Limb (tissue), 2 donors: ENCODE measurements around the gene CCDC92.

Source experiments
- DNase-seq, 2 donors: peaks; one replicate each; pipeline ENCODE4 v3.0.0-alpha.2; 2016; ENCODE audit errors: extremely low spot score in 2 of 2

Gene CCDC92

DNA sequence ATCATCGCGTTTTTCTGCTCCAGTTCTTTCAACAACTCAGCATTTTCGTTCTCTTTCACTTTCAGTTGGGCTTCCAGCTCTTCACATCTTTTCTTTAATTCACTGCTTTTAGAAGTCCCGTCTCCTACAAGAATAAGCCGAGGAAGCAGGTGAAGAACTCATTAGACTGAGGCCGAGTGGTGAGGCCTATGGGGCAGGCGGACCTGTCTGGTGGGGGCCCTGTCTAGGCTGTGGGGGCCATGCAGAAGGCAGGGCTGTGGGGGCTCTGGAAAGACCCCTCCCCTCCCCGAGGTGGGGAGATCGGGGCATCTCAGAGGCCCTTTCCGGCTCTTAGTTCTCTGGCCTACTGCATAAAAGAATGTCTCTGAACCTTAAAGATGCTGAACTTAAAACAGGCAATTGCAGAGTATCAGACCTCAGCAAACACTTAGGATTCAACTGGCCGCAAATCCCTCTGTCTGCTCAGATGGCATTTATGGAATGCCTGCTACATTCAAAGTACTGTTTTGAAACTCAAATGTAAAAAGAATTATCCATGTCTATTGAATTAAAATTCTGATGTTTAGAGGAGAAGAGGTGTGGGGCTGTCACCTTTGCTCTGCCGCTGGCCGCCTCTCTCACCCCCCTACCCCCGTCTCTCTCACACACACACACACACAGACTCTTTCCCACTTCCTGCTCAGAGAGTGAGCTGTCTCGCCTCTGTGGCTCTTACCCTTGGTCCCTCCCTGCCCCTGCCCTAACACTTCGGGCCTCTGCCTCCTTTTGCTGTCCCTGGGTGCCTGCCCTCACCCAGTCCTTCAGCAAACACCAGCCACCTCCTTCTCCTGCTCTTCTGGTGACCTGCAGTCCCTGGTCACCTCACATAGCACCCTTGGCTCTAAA lies 34.7 kb downstream of the CCDC92 start:
- DNase-seq: no peak

GRCh38 chr12:123936956-123937706 lies 35.5 kb downstream of the CCDC92 start:
- no peak for DNase-seq

- no peak for DNase-seq
These were observed 36.2 kb downstream of the CCDC92 start for GRCh38 chr12:123936471-123936870.

DNA sequence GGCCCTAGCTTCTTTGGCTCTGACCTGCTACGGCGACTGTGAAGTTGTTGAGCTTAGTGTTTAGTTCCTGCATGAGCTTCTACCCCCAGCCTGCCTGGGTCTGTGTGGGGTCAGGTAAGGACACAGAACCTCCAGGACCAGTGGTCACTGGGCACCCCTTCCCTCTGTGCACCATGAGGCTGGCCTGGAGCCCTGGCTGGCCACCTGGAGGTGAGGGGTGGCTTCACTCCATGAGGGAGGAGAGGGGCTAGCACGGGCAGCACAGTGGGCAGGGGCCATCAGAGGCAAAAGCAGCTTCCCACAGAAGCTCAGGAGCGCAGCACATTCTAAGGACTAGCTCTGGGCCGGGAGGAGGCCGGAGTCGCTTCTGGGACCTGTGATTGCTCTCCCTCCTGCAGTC lies 36.7 kb downstream of the CCDC92 start:
- no peak for DNase-seq

DNA sequence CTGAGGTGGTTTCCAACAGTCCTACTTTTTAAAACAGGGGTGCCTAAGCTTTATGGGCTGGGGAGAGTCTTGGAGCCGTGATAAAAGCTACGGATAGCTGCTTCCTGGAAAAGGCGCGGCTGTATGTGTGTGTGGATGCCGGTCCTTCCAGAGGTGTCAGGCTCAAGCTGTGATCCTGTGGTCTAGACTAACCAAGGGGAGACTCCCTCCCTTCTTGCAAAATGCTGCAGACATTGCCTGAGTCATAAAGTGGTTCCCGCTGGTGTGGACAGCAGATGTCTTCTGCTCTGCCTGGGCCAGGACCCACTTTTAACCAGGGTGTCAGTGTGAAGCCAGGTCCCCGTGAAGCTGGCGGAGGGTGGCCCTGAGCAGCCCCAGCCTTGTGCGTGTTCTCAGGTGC lies 37.8 kb downstream of the CCDC92 start:
- no peak for DNase-seq

DNA sequence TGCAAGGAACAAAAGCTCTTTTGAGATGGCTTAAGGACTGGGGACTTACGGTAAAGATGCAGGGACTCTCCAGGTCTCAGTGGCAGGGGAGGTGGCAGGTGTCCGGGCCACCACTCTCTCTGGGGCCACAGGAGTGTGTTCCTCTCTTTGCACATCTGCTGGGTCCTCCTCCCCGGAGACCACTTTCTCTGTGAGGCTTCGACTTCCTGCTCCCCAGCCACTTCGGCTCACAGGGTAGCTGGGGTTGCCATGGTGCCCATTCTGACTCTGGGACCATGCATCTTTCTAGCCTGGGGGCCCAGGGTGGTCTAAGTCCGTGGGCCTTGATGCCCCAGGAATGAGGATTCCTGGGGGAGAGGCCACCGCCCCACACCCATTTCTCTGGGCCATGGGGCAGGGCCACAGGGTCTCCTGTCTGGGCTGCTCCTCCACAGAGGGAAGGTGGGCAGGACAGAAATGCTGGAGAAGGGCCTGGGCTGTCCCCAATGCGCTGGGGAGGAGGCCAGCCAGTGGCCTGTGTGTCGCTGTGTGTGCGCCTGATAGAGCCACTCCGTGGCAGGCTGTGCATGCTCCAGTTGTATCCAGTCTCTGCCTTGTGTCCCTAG lies 38.5 kb downstream of the CCDC92 start:
- DNase-seq: no peak

DNA sequence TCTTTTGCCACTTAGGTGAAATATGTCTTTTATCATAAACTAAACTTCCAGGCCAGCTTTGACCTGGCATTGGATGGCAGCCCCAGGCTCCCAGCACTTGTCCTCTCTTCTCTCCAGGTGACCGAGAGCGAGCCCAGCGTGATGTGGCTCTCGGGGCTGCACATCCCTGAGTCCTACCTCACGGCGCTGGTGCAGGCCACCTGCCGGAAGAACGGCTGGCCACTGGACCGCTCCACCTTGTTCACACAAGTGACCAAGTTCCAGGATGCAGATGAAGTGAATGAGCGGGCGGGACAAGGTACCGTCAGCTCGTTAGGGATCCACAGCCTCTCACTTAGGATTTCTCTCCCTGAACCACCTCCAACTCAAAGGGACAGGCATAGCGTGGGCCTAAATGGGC lies 39.4 kb downstream of the CCDC92 start:
- DNase-seq: no peak

DNA sequence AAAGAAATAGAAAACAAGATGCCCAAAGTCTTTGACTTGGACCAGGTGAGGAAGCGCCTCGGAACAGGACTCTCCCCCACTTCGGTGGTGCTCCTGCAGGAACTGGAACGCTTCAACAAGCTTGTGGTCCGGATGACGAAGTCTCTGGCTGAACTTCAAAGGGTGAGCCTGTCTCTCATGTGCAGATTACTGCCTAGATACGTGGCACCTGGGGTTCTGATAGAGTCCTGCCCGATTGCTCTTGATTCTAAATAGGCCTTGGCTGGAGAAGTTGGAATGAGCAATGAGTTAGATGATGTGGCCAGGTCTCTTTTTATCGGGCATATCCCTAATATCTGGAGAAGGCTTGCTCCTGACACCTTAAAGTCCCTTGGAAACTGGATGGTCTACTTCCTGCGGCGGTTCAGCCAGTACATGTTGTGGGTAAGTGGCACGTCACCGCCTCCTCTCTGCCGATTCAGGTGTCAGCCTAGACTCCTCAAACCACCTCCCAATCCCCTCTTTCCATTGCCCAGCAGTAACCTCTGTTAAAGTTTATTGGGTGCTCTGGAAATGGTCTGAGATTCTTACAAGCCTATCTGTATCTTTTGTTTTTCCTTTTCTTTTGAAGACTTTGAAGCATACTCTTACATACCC lies 40.8 kb downstream of the CCDC92 start:
- DNase-seq: no peak

DNA sequence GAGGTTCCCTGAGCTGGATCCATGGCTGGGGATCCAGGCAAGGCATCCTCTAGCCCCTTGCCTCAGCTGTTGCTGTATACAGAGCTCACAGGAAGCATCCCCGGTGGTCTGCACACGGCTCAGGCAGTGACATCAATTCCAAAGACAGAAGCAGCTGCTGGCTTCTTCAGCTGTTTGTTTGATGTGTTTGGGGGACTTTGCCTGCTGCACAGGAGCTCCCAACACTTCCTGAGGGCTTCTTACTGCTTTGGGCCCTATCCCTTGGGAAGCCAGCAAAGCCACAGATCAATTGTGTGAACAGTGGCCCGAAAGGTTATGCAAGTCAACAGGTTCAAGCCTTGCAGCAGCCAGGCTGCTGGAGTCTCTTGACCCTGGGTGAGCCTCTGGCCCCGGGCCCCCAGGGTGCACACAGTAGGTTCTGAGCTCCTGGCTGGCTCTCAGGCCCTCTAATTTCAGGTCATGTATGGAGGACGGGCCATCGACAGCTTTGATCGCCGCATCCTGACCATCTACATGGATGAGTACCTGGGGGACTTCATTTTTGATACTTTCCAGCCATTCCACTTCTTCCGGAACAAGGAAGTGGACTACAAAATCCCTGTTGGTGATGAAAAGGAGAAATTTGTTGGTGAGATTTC lies 42.6 kb downstream of the CCDC92 start:
- DNase-seq: no peak

- DNase-seq: no peak
These were observed 43.7 kb downstream of the CCDC92 start for GRCh38 chr12:123928897-123929296.

- no peak for DNase-seq
These were observed 44.3 kb downstream of the CCDC92 start for GRCh38 chr12:123928274-123928865.

DNA sequence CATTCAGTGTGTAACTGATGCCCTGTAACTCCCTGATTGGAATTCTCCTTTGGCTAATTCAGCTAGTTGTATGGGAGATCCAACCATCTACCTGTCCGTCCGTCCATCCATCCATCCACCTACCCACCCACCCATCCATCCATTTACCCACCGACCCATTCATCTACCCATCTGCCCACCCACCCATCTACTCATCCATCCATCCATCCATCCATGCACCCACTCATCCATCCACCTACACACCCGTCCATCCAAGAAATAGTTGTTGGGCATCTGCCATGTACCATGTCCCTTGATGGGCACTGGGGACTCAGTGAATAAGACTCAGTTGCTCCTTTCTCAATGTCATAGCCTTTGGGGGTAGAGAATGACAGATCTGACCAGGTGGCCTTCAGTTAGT lies 48.1 kb downstream of the CCDC92 start:
- DNase-seq: no peak

GRCh38 chr12:123923927-123924326 lies 48.7 kb downstream of the CCDC92 start:
- no peak for DNase-seq

DNA sequence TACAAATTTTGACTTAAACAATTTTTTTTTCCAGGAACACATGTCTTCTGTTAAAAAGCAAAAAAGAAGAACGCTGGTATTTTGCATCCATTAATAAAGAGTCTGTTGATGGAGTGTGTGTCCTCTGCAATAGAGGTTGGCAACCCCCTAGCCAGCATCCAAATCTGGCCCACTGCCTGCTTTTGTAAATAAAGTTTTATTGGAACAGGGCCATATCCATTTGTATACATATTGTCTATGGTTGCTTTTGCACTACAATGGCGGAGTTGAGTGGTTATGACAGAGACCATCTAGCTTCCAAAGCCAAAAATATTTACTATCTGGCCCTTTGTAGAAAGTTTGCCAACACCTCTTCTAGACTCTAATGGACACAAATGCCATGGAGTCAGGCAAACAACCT lies 49.6 kb downstream of the CCDC92 start:
- no peak for DNase-seq

DNA sequence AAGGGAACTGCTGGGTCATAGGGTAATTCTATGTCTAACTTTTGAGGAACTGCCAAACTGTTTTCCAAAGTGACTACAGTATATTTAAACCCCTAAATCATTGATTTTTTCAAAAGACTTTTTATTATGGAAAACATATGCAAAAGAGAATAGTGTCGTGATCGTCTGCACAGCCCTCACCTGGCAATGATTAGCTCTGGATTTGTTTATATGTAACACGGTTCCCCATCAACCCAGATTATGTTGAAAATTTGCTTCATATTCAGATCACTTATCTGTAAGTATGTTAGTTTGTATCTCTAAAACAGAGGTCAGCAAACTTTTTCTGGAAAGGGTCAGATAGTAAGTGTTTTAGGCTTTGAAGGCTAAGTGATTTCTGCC lies 52.7 kb downstream of the CCDC92 start:
- no peak for DNase-seq

GRCh38 chr12:123917337-123917850 lies 55.2 kb downstream of the CCDC92 start:
- DNase-seq: no peak

GRCh38 chr12:123916729-123917128 lies 55.9 kb downstream of the CCDC92 start:
- DNase-seq: no peak

DNA sequence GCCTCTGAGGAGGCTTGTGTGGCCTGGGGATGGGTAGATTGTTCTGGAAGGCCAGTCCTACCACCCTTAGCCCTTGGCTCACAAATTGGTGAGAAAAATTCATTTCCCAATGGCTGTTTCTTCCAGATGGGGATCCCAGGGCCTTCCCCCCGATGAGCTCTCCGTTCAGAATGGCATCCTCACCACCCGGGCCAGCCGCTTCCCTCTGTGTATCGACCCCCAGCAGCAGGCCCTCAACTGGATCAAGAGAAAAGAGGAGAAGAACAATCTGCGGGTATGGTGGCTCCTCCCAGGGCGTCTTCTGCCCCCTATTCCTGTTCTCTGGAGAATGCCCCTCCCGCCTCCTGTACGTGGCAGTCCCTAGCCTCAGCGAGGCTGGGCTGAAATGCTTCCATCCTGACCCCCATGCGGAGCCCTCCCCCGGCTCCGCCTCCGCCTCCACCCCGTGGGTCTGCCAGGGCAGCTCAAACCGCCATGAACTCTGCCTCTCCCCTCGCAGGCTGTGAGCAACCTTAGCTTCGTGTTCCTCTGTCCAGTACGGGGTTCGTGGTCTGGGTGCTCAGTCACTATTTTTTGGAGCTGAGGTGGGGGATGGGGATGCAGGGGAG lies 57.8 kb downstream of the CCDC92 start:
- no peak for DNase-seq

DNA sequence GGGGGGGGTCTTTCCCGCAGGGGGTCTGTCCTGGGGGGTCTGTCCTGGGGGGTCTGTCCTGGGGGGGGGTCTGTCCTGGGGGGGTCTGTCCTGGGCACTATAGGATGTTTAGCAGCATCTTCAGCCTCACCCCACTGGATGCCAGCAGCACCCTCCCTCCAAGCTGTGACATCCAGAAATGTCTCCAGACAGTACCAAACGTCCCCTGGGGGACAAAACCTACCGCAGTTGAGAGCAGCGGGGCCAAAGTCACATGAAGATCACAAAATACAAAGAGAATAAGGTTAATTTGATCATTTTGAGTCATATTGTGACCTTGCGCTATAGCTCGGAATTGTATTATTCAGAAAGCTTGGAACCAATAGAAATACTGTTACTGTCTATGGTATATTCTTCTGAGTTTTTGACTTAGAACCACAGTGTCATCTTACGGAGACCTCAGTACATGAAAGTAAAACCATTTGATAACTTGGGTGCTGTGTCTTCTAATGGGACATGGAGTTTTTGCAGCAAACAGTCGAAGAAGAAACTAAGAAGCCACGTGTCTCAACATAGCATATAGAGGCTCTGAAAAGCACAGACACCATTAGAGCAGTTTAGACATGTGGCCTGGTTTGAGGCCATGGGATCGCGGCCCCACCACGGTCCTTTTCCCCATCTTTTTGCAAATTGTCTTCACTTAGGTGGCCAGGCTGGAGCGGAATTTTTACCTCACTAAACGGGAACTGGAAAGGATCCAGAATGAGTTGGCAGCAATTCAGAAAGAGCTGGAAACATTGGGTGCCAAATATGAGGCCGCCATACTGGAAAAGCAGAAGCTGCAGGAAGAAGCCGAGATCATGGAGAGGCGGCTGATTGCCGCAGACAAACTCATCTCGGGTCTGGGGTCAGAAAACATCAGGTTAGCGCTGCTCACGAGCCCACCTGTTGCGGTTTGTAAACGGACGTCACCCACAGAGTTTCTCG lies 59.9 kb downstream of the CCDC92 start:
- DNase-seq: peak in 1 of 2 donors; percentile 46
